GM19193 (cell line): Measurements from ENCODE around the gene LSM4.

ENCODE experiments used
- POLR2A ChIP-seq: IDR thresholded peaks from 4 replicates; pipeline ENCODE4 v1.6.1; 2011; ENCODE audit not compliant: insufficient read depth, insufficient read length; ENCODE audit errors: extremely low read depth

LSM4 gene

GRCh38 chr19:18291590-18292461, 31.1 kb downstream of the LSM4 start:
- TF ChIP-seq POLR2A: peak; percentile 69

GRCh38 chr19:18291019-18291524, 31.8 kb downstream of the LSM4 start:
- TF ChIP-seq POLR2A: no peak

- peak; percentile 34 for TF ChIP-seq POLR2A
These were observed 32.4 kb downstream of the LSM4 start for GRCh38 chr19:18290302-18291018.

GRCh38 chr19:18289471-18290301, 33.2 kb downstream of the LSM4 start:
- TF ChIP-seq POLR2A: no peak

- no peak for TF ChIP-seq POLR2A
These were observed 34.8 kb downstream of the LSM4 start for GRCh38 chr19:18287836-18288772.

GRCh38 chr19:18286973-18287635, 35.8 kb downstream of the LSM4 start:
- no peak for TF ChIP-seq POLR2A

GRCh38 chr19:18284712-18285360, 38.0 kb downstream of the LSM4 start:
- TF ChIP-seq POLR2A: peak; percentile 33

- TF ChIP-seq POLR2A: no peak
These were observed 39.5 kb downstream of the LSM4 start for GRCh38 chr19:18283338-18283737.

- TF ChIP-seq POLR2A: no peak
These were observed 40.1 kb downstream of the LSM4 start for GRCh38 chr19:18282788-18283141.

GRCh38 chr19:18282021-18282787, 40.7 kb downstream of the LSM4 start:
- TF ChIP-seq POLR2A: no peak

GRCh38 chr19:18281082-18282020, 41.5 kb downstream of the LSM4 start, which contains the start of gene JUND:
TSS of gene JUND (minus strand) at chr19:18281622. CDS start at chr19:18281484, 138 bp downstream.
- TF ChIP-seq POLR2A: peak; percentile 99
